GM19328 (cell line): ENCODE data around the gene FTO.

Source experiments
- ATAC-seq: cut with Tn5 transposase; IDR thresholded peaks from one replicate; pipeline ENCODE4 v1.9.1; 2021; ENCODE audit warnings: mild to moderate bottlenecking, moderate library complexity; ENCODE audit not compliant: unreplicated experiment

Gene FTO

GRCh38 chr16:53922067-53922806 is 218.3 kb downstream of the FTO start:
- no peak for ATAC-seq

GRCh38 chr16:53922807-53923571 is 219.0 kb downstream of the FTO start:
- ATAC-seq, result no peak

GRCh38 chr16:53924331-53925106 is 220.6 kb downstream of the FTO start:
- no peak for ATAC-seq

GRCh38 chr16:53925107-53925410 is 221.1 kb downstream of the FTO start:
- ATAC-seq, result no peak

- ATAC-seq, result no peak
These were observed 221.6 kb downstream of the FTO start for GRCh38 chr16:53925526-53925925.

- ATAC-seq, result no peak
These were observed 222.3 kb downstream of the FTO start for GRCh38 chr16:53926209-53926608.

- ATAC-seq, result no peak
These were observed 229.0 kb downstream of the FTO start for GRCh38 chr16:53932975-53933374.

GRCh38 chr16:53933407-53933806 is 229.5 kb downstream of the FTO start:
- ATAC-seq, result no peak

- ATAC-seq, result no peak
These were observed 232.1 kb downstream of the FTO start for GRCh38 chr16:53936052-53936451.

GRCh38 chr16:53936529-53936928 is 232.6 kb downstream of the FTO start:
- no peak for ATAC-seq

- no peak for ATAC-seq
These were observed 233.4 kb downstream of the FTO start for GRCh38 chr16:53937161-53937880.

GRCh38 chr16:53944025-53944424 is 240.1 kb downstream of the FTO start:
- ATAC-seq, result no peak

GRCh38 chr16:53945996-53946395 is 242.0 kb downstream of the FTO start:
- ATAC-seq, result no peak

GRCh38 chr16:53946746-53947386 is 242.9 kb downstream of the FTO start:
- ATAC-seq, result no peak

- ATAC-seq, result no peak
These were observed 243.7 kb downstream of the FTO start for GRCh38 chr16:53947642-53948041.

- no peak for ATAC-seq
These were observed 244.4 kb downstream of the FTO start for GRCh38 chr16:53948326-53948725.

- ATAC-seq, result no peak
These were observed 244.9 kb downstream of the FTO start for GRCh38 chr16:53948734-53949430.

- no peak for ATAC-seq
These were observed 245.9 kb downstream of the FTO start for GRCh38 chr16:53949715-53950410.

GRCh38 chr16:53950677-53951076 is 246.7 kb downstream of the FTO start:
- no peak for ATAC-seq
